NCI-H69 (cell line): ENCODE results near the gene CCDC187.
"Not testable (repeated sequence)": the region's sequence is repeated elsewhere in the genome, so short reads cannot be mapped to it uniquely, and the experiment has no call there.

Source experiments
- DNase-seq: peaks from one replicate; lab custom pipeline; 2025; lab: John Stamatoyannopoulos, UW

The CCDC187 gene

DNA sequence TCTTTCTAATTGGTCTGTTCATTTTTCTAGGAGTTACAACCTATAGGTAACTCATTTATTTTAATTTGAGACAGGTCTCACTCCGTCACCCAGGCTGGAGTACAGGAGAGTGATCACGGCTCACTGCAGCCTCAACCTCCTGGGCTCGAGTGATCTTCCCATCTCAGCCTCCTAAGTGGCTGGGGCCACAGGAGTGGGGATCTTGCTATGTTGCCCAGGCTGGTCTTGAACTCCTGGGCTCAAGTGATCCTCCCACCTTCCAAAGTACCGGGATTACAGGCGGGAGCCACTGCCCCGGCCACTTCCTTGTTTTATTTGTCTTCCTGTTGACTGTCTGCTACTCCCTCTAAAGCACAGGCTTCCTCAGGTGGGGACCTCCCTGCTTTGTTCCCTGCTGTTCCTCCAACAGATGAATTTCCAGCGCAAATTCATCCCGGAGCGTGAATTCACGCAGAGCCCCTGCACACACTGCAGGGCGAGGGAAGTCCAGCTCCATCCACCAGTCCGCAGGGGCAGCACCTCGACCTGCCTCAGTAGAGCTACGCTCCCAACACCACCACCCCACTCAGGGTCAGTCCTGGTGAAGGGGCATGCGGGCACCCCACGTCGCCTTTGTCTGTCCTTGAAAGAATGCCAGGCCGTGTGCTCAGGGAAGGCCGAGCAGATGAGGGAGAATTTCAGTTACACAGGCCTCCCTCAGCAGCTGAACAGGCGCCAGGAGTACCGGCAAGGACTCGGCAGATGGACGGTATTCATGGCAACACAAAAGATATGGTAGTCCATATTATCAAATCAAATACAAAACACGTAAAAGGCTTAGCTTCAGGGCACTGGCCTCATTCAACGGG lies 64.5 kb downstream of the CCDC187 start:
- DNase-seq: peak; percentile 99

GRCh38 chr9:136238342-136238732 lies 65.6 kb downstream of the CCDC187 start:
- DNase-seq: peak; percentile 66

DNA sequence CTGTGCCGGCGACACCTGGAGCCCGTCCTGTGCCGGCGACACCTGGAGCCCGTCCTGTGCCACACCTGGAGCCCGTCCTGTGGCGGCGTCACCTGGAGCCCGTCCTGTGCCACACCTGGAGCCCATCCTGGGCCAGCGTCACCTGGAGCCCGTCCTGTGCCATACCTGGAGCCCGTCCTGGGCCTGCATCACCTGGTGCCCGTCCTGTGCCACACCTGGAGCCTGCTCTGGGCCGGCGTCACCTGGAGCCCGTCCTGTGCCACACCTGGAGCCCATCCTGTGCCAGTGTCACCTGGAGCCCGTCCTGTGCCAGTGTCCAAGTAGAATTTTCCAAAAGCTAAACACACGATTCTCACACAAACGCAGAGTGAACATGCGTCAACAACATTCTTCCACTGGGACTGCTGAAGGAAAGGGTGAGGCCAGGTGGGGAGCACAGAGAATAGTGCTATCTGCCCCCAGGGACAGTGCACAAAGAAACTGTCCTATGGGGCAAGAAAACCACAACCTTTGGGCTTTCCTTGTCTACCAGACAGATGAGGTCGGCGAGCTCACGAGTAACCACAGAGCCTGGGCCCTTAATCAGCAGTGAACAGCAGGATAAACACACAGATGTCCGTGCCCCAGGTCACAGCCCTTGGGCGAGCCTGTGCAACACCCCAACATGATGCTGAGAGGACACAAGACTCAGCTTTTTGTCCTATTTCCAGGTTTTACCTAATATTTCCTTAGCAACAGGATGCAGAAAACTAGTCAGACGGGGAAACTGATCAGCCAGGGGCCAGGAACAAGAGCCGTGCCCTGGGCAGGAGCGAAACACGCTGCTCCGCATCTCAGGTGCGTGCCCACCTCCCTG lies 66.2 kb downstream of the CCDC187 start:
- peak; percentile 30 for DNase-seq

GRCh38 chr9:136236471-136237410 lies 67.2 kb downstream of the CCDC187 start:
- not testable (repeated sequence) for DNase-seq

DNA sequence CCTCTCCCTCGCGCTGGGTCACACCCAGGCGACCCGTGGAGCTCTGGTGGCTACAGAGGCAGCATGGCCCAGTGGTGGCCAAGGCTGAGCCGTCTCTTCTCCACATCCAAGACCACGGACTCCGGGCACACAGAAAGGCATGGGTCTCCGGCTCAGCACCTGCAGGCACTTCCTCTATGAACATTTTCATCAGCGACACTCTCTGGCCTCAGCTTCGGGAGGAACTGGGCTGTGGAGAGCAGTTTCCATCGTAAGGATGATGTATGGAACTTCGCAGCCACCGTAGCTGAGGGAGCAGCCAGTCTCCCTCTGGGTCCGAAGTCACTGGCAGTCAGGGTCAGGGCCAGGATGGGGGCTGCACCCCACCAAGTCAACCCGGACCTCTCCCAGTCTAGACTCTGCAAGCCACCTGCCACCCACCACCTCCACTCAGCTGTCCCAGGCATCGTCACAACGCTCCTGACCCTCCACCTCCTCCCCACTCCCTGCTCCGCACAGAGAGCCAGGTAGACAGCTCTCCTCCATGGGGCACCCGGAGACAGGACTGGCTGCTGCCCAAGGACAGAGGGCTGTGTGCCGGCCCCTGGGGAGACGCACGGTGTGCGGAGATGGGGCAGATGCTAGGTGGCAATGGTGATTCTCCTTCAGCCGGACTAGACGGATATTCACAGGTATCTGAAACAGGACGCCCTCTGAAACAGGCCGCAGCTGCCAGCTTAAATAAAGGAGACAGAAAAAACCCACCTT lies 68.0 kb downstream of the CCDC187 start:
- DNase-seq: no peak

- DNase-seq: no peak
These were observed 68.7 kb downstream of the CCDC187 start for GRCh38 chr9:136235171-136235570.

DNA sequence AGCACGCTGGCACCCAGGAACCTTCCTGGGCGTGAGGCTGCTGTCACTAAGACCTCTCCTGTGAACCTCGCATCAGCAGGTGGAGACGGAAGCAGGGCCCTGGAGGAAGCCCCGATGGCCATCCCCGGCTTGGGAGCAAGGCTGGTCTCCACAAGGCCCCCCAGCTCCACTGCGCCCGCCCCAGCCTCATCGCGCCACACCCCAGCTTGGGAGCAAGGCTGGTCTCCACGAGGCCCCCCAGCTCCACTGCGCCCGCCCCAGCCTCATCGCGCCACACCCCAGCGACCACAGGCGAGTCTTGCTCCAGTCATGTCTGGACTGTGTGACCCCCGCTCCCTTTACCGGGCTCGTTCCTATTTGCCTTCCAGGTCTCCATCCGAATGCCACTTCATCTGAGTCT lies 69.3 kb downstream of the CCDC187 start:
- no peak for DNase-seq

DNA sequence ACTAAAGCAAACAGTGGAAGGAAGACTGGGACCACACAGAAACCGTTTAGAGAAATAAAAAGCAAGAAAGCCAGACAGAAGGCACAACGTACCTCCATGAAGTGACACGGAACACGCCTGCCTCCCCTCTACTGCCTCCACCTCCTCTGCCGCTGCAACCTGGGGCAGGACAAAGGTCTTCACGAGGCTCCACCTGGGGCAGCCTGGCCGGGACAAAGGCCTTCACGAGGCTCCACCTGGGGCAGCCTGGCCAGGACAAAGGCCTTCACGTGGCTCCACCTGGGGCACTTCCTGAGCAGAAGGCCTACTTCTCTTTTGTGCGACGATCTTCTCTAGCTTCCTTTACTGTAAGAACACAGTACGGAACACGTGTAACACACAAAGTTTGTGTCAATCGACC lies 70.0 kb downstream of the CCDC187 start:
- no peak for DNase-seq

DNA sequence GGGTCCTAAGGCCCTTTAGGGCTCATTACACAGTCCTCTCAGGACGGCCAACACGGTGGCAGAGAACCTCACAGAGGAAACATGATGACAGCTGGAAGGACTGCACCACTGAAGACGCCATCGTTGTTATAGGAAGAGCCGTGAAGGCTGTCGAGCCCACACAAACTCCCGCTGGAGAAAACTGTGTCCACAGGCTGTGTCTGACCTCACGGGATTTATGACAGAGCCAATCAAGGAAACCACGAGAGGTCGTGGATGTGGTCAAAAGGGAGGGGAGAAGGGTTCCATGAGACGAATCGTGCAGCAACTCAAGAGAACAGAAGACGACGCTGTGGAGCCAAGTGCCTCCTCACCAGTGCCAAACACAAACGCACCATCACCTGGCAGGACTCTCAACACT lies 70.5 kb downstream of the CCDC187 start:
- no peak for DNase-seq

DNA sequence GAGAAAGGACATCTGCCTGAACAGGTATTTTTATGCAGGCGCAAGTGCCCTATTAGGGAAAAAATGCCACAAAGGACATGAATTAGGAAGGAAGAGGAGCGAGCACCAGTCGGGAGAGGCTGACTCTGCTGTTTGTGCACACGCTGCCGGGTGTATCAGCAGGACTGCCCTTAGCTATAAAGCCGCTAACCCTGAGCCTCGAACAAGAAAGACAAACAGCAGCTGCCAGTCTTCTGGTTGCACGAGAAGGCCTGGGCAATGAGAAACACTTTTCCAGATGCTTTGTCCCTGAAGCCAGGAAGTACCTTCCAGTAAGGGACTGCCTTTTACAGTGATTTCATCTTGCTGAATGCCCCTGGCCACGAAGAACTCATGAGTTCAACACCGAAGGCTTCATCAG lies 70.9 kb downstream of the CCDC187 start:
- peak; percentile 64 for DNase-seq

DNA sequence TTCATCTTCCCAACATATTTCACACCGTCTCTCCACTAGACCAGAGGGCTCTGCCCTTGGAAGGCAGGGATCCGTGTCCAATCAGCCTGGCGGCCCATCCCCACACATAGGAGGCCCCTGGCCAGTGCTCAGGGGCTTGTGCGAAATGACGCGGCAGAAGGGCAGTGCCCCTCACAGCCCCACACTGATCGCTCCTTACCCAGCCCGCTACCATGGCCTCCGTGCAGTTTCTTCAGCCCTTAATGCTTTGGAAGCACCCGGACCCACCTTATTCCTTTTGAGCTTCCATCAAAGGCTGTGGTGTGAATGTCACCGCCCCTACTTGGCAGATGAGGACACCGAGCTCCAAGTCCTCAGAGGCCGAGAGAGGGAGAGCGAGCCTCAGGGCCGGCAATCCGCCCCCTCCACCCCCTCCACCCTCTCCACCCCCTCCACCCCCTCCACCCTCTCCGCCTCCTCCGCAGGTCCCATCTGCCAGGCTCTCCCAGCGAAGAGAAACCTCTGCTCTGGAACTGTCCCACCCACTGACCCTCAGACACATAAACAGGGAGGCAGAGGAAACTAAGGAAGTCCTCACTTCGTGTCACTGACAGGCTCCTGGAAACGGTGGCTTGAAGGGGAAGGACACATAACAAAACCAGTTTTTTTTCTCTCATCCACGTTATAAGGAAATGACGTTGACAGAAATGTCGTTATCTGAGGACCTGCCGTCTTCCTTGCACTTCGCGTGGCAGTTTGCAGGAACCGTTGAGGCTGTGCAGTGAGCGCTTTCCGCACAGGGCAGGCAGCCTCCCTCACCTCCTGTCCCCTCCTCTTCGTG lies 72.2 kb downstream of the CCDC187 start:
- no peak for DNase-seq

DNA sequence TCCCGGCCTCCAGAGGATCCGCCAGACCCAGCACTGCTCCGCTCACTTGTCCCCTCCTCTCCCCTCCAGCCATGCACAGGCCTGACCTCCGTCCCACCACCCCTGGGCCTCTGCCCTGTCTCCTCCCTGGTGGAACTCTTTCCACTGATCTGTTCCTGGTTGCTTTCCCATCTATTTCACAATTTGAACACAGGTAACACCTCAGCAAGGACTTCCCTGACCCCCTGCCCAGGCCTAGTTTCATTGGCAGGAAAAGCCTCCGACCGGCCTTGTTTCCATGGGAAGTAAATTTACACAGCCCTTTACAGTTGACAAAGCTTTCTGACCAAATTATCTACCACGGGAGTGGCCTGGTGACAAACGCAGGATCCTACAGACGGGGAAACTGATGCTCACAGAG lies 73.1 kb downstream of the CCDC187 start:
- DNase-seq: no peak

DNA sequence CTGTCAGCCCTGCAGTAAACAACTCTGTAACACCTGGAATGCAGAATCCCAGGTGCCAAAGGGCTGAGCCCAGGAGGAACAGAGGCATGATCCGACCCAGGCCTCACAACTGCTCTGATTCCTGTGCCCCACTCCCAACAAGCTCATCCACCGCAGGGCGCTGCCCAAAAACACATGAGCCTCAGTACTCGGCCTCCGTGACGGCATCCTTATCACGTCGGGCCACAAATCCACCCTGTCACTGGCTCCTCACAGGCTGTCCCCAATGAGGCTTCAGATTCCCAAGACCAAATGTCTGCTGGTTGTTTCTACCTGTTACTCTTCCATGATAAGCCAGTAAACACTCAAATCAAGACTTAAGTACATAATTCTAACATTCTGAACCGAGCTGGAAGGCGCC lies 73.5 kb downstream of the CCDC187 start:
- DNase-seq: no peak

GRCh38 chr9:136229096-136230065 lies 74.5 kb downstream of the CCDC187 start:
- DNase-seq: no peak

DNA sequence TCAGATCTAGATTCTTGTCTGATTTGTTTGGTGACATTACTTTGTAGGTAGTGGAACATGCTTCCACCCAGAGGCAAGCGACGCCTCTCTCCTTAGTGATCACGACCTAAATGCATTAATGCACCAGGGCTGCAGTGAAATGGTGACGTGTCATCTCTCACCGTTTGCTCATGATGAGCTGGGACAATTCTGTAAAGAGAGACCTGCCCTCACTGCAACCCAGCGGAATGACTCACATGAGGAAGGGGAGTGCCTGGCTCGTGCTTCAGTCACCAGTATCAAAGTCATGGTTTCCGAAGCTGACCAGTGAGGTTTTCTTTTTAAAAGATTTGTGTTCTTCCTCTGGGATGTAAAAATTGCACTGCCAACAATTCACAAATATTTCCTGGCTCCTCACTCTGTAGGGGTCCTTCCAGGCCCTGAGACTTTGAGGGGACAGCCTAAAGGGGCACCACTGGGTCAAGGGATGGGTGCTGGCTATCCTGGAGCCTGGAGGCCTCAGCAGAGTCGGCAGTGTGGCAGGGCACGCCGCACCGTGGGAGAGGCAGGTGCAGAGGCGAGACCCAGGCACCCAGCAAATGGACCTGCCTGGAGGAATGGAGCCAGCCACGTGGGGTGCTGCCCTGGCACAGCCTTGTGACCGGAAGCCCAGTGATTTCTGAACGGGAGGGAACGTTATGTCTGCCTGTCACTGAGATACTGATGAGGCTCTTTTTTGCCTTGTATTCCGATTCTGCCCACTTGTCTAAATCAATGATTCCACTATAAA lies 75.6 kb downstream of the CCDC187 start:
- no peak for DNase-seq

DNA sequence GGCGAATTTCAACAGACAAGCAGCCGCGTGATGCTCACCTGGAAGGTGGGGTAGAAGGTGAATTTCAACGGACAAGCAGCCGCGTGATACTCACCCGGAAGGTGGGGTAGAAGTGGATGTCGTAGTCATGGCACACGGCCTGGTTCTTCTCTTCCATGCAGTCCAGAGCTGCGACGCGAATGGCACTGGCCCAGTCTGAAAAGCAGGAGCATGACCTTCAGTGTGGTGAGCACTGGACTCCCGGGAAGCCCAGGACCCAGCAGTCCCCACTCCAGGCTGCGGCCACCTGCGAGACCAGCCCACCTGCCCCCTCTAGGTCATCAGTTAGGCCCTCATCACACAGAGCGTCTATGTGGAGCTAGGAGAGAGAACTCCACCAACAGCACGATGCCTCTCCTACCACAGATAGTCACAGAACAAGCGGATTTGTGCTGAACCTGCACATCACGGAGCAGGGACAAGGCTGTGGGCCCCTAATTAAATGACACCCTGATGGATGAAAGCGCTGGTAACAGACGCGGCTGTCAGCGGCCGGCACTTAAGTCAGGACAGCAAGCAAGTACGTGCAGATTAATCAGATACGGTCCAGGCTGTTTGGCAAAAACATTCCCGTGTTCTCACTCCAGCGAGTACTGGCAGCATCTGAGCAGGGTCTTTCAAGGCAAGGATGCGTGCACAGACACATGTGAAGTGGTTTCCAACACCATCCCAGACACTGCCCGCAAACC lies 77.0 kb downstream of the CCDC187 start:
- no peak for DNase-seq

GRCh38 chr9:136225748-136226679 lies 77.9 kb downstream of the CCDC187 start:
- peak; percentile 72 for DNase-seq
